Ramos (cell line): Measurements from ENCODE around the gene TMEM185B.

Experiments
- in situ Hi-C: fragments of 300-500 bp; cut with MboI; formaldehyde crosslinking; loops from one replicate; pipeline ENCODE4 v1.14.3; 2022; ENCODE audit warnings: low sequenced_read_pairs; ENCODE audit not compliant: unreplicated experiment

The TMEM185B gene

GRCh38 chr2:120209427-120210269 lies 13.6 kb downstream of the TMEM185B start:
- in situ Hi-C loops, result loop anchor here (10.0 kb wide), 1 partner anchor 105 kb away; no protein-coding TSS in a partner anchor

DNA sequence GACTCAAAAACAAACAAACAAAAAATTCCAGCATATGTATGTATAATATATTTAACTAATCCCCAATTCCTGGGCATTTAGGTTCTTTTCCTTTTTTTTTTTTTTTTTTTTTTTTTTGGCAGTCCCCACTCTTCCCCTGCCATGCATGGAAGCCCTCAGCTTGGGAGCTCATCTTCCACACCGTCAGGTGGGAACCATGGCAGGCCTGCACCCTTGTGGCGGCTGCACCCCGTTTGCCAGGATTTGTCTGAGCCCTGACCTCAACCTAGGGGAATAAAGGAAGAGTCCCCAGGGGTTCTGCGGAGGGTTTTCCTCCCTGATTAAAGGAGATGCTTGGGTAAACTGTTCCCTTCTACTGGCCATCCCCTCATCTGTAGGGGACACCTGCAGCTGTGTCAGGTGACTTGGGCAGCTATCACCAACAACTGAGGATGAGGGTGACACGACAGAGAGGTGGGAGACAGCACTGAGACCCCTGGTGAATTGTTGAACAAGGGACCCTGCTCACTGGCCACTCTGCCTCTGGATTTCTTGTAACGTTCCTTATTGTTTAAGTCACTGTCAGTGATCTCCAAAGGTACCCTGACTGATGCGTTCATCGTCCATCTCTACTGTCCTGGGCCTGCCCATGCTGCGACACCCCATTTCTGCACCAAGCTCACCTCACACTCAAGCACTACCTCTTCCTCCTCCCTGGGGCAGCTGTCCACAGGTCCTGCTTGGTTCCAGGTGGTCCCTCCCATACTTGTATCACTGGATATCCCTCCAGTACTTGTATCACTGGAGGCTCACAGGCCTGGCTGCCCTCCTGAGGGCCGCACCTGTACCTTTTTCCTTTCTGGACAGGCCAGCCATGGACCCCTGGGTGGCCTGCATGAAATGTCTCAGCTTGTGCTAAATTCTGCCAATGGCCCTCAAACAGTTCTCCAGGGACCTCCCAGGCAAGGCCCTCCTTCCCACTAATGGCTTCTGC lies 14.5 kb downstream of the TMEM185B start:
- in situ Hi-C loops, result loop anchor here (10.0 kb wide), 1 partner anchor 106 kb away; no protein-coding TSS in a partner anchor

- in situ Hi-C loops, result loop anchor here (10.0 kb wide), 1 partner anchor 109 kb away; no protein-coding TSS in a partner anchor
These were observed 17.1 kb downstream of the TMEM185B start for GRCh38 chr2:120206022-120206581.

DNA sequence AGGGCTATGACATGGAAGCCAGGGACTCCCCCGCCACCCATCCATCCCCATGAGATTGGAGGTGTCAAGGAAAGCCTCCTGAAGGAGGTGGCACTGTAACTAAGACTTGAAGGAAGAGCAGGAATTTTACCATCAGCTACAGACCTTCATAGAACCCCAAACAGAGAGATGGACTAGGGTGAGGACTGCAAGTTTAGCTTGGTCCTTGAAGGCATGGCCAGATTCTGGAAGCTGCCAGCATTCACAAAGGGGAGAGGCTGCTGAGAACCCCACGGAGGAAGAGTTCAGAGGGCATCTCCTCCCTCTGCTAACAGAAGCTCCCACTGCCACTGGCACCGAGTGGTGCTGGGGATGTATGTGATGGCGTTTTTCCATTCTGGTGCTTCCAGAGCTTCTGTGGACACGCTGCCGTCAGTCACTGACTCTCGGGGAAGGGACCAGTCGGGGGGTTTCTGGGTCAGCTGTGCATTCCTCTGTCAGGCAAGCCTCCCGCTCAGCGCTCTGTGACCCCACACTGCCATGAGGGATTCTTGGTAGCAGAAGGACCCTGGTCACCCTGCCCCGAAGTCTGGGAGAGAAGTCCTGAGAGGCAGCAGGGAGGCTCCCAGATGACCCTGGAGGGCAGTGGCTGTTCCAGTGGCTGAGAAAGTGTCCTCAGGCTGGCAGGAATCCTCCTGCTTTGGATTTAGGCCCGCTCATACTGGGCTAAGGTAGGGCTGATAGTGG lies 18.1 kb downstream of the TMEM185B start:
- in situ Hi-C loops, result loop anchor here (10.0 kb wide), 1 partner anchor 110 kb away; no protein-coding TSS in a partner anchor

- in situ Hi-C loops, result loop anchor here (10.0 kb wide), 1 partner anchor 110 kb away; no protein-coding TSS in a partner anchor
These were observed 18.8 kb downstream of the TMEM185B start for GRCh38 chr2:120204417-120204816.

DNA sequence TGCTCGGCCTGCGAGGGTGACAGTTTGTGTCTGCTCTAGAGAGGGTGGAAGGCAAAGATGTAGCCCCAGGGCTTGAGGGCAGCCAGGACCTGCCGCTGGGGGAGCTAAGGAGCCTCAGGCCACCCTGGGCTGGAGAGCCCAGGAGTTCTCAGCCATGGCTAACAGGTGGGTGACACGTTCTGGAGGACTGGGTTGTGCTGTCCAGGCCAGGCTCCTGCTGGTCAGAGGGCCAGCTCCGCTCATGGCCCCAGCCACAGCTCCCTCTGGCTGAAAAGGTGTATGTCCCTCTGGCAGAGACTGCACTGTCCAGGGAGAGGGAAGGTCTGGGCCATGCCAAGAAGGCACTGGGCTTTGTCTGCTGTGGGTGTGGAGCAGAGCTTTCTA lies 19.2 kb downstream of the TMEM185B start:
- in situ Hi-C loops, result loop anchor here (10.0 kb wide), 1 partner anchor 111 kb away; no protein-coding TSS in a partner anchor

DNA sequence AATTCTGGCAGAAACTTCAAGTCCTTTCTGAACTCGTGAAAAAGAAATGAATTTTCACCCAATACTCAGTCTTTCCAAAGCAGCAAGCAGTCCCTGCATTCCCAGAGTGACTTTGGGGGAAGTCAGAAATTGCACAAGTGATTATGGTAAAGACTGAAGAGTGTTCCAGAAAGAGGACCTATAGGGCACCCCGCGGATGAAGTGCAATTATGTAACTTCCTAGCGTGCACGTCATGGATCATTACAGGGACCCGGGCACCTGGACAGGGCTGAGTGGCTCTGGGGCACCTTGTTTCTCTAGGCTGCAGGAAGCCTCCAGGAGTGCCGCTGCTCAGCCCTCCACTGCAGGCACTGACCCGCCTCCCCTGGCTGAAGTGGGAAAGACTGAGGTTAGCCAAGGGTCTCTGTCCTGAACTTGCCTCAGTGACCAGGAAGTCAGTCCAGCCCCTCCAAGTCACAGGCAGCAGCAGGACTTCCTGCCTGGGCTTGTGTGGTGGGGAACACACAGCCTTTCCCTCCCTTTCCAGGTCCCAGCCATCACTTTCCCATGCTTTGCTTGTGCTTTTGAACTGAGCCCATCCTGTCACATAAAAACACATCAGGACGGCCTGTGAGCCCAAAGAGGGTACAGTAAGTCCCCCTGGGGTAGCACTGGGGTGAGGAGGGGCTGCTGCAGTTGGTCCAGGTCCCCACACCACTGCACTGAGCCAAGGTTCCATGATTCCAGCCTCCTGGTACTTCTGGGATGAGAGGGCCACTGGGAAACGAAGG lies 19.8 kb downstream of the TMEM185B start:
- in situ Hi-C loops, result loop anchor here (10.0 kb wide), 1 partner anchor 111 kb away; no protein-coding TSS in a partner anchor

DNA sequence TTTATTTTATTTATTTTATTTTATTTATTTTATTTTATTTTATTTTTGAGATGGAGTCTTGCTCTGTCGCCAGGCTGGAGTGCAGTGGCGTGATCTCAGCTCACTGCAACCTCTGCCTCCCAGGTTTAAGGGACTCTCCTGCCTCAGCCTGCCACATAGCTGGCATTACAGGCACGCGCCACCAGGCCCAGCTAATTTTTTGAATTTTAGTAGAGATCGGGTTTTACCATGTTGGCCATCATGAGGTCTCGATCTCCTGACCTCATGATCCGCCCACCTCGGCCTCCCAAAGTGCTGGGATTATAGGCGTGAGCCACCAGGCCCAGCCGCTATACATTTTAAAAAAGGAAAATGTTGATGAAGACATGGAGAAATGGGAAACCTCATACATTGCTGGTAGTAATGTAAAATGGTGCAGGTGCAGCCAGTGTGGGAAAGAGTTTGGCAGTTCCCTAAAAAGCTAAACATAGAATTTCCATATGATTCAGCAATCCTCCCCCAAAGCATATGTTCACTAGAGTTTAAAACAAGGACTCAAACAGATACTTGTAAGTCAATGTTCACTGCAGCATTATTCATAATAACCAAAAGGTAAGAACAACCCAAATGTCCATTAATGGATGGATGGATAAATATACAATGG lies 23.3 kb downstream of the TMEM185B start:
- in situ Hi-C loops, result loop anchor here (10.0 kb wide), 1 partner anchor 115 kb away; no protein-coding TSS in a partner anchor

DNA sequence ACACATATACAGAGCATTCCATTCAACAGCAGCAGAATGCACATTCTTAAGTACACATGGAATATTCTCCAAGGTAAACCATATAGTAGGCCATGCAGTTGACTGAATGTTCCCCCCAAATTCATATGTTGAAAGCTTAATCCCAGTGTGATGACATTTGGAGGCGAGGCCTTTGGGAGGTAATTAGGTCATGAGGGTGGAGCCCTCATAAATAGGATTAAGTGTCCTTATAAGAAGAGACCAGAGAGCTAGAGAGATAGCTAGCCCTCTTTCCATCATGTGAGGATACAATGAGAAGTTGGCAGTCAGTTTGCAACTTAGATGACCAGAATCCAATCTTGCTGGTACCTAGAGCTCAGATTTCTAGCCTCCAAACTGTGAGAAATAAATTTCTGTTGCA lies 27.6 kb downstream of the TMEM185B start:
- in situ Hi-C loops, result no loop called here

- in situ Hi-C loops, result no loop called here
These were observed 30.9 kb downstream of the TMEM185B start for GRCh38 chr2:120192280-120192679.

DNA sequence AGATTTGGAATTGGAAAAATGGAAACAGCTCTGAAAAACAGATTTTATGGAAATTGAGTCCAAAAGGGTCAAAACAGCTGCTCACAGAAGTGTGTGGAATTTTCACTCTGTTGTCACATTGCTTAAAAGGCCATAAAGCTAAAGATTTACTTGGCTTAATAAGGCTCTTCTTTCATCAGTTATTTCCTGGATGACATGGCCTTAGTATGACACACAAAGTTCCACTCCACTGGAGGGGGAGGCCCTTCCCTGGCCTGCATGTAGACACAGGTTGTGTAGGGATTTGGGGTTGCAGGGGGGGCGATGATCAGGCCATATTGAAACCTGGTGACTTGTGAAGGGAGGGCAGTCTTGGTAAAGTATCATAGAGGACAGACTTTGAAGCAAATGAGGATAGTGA lies 34.0 kb downstream of the TMEM185B start:
- in situ Hi-C loops, result no loop called here

GRCh38 chr2:120182019-120182560 lies 41.1 kb downstream of the TMEM185B start:
- in situ Hi-C loops, result loop anchor here (5.0 kb wide), 1 partner anchor 485 kb away; no protein-coding TSS in a partner anchor

DNA sequence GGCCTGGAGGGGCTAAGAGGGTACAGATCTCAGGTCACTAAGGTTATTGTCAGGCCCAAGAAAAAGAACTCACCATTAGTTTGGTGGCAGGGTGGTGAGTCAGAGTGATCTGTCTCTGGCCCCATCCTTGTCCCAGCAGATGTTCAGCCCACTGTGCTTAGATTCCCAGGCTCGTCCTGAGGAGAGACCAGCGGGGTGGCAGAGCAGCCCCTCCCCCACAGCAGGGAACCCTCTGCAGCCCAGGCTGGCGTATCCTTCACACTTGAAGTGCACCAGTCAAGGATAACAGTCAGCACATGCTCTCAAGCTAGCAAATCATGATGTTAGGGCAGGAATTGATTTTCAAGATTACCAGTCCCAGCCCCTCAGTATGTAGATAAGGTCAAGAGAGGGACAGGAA lies 43.1 kb downstream of the TMEM185B start:
- in situ Hi-C loops, result loop anchor here (5.0 kb wide), 1 partner anchor 483 kb away; no protein-coding TSS in a partner anchor

DNA sequence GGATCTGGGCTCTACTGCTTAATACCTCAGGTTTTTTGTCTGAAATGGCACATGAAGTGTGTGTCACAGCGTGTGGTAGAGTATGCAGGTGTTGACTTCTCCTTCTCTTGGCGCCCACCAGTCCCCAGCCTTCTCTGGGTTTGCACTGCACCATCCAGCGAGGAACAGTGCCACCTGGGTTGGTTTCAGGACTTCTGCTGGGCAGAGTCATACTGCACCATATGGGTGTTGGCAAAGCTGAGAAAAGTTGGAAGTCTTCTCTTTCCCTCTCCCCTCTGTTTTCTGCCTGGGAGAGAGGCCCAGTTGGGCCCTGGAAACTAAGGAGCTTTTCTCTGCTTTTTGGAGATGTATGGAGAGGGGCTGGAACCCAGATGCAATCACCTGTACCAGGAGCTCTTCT lies 43.8 kb downstream of the TMEM185B start:
- in situ Hi-C loops, result loop anchor here (10.0 kb wide), 1 partner anchor 425 kb away; the partner anchor contains the start of gene PTPN4

- in situ Hi-C loops, result loop anchor here (10.0 kb wide), 1 partner anchor 423 kb away; the partner anchor contains the start of gene PTPN4
These were observed 45.2 kb downstream of the TMEM185B start for GRCh38 chr2:120177973-120178372.

DNA sequence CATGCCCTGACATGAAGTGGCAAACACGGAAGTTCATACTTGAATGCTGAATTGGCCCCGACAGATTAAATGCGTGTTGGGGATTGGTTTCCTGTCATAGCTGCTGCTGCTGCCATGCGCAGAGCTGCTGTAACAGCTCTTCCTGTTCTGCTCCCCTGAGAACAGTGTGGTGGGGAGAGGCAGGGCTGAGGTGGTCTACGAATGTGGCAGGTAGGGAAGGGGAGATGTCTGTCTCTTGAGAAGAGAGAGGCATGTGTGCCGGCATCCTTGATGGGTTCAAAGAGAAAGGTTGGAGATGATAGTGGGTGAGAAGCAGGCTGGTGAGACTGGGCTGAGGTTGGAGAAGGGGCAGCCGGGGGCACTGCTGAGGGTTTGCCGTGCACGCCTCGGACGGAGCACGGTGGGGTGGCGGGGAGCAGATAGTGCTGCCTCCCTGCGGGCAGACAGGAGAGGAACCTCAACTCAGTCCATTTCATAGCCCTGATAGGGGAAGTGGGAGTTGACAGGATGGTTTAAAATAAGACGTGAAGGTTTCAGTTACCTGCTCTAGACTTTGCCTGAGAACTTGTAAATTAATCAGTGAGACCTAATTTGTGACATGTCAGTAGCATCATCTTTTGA lies 46.1 kb downstream of the TMEM185B start:
- in situ Hi-C loops, result loop anchor here (10.0 kb wide), 1 partner anchor 422 kb away; the partner anchor contains the start of gene PTPN4

DNA sequence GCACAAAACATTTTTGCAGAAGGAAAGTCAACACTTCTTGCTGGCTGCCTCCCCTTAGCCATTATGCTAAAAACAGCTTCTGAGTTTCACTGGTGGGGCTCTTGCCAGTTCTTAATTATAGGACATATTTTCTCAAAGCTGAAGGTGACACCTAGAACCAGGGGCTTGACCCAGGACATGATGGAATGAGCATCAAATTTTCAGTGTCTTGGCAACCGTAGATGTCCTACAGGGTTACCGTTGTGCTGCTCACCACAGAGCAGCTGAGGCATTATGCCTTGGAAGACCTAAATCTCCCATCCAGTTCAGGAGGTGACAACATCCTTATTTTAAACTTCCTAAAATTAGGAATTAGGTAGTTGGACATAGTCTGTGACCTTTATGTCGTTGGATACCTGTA lies 46.7 kb downstream of the TMEM185B start:
- in situ Hi-C loops, result loop anchor here (10.0 kb wide), 1 partner anchor 422 kb away; the partner anchor contains the start of gene PTPN4
